HuH-7.5 (cell line): ENCODE measurements around the gene NTM.

Experiments used
- DNase-seq: peaks from one replicate; pipeline ENCODE4 v3.0.0; 2011; ENCODE audit warnings: low spot score

NTM gene

GRCh38 chr11:131373095-131373725 is 2.8 kb downstream of the NTM start:
- no peak for DNase-seq

GRCh38 chr11:131373756-131374155 is 3.3 kb downstream of the NTM start:
- no peak for DNase-seq

GRCh38 chr11:131375421-131375820 is 5.0 kb downstream of the NTM start:
- no peak for DNase-seq

- DNase-seq = no peak
These were observed 5.5 kb downstream of the NTM start for GRCh38 chr11:131375915-131376314.

GRCh38 chr11:131378931-131379330 is 8.5 kb downstream of the NTM start:
- DNase-seq = no peak

- DNase-seq = no peak
These were observed 15.5 kb downstream of the NTM start for GRCh38 chr11:131385763-131386390.

- DNase-seq = no peak
These were observed 16.0 kb downstream of the NTM start for GRCh38 chr11:131386408-131386807.

- DNase-seq = no peak
These were observed 17.6 kb downstream of the NTM start for GRCh38 chr11:131388030-131388429.

- DNase-seq = no peak
These were observed 19.2 kb downstream of the NTM start for GRCh38 chr11:131389582-131389981.

GRCh38 chr11:131391176-131391575 is 20.8 kb downstream of the NTM start:
- DNase-seq = no peak

GRCh38 chr11:131392528-131393255 is 22.3 kb downstream of the NTM start:
- DNase-seq = no peak

GRCh38 chr11:131393691-131394090 is 23.3 kb downstream of the NTM start:
- no peak for DNase-seq

GRCh38 chr11:131397675-131398074 is 27.3 kb downstream of the NTM start:
- no peak for DNase-seq

- DNase-seq = no peak
These were observed 31.6 kb downstream of the NTM start for GRCh38 chr11:131402040-131402439.

GRCh38 chr11:131404010-131404409 is 33.6 kb downstream of the NTM start:
- no peak for DNase-seq

GRCh38 chr11:131408025-131408640 is 37.7 kb downstream of the NTM start:
- DNase-seq = no peak

GRCh38 chr11:131409345-131409744 is 38.9 kb downstream of the NTM start:
- DNase-seq = no peak

- DNase-seq = no peak
These were observed 41.2 kb downstream of the NTM start for GRCh38 chr11:131411636-131412035.

- DNase-seq = no peak
These were observed 41.6 kb downstream of the NTM start for GRCh38 chr11:131412061-131412460.

- DNase-seq = no peak
These were observed 42.8 kb downstream of the NTM start for GRCh38 chr11:131413217-131413616.

- DNase-seq = no peak
These were observed 47.8 kb downstream of the NTM start for GRCh38 chr11:131418189-131418588.

GRCh38 chr11:131421066-131421855 is 50.8 kb downstream of the NTM start:
- no peak for DNase-seq
